SH-SY5Y (cell line): Measurements from ENCODE around the gene CIBAR2.

Source experiments
- GATA2 ChIP-seq: IDR thresholded peaks from 2 replicates; pipeline ENCODE4 v1.6.1; 2011; ENCODE audit warnings: mild to moderate bottlenecking, low read depth, low read length
- GATA3 ChIP-seq: IDR thresholded peaks from 2 replicates; pipeline ENCODE4 v1.6.1; 2011; ENCODE audit warnings: low read depth, mild to moderate bottlenecking, low read length, moderate library complexity

DNA sequence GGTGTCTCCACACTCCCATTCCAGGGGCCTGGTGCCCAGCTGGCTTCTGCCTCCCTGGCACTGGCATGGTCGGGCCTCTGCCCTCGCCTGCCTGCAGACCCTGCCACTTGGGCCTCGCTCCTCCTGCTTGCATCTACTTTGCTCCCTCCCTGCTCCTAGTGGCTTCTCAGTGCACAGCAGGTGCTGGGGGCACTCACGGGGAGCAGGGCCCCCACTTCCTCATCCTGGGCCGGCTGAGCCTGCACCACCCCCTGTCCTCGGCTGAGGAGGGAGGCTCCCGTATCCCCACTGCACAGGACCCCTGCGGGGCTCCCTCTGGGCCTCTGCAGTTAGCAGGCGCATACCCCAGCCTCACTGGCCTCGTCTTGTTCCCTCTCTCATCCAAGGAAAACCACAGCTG is 35.2 kb downstream of the CIBAR2 start:
- TF ChIP-seq GATA3: no peak
- no peak for TF ChIP-seq GATA2
